PFSK-1 (cell line): ENCODE data around the gene TNS3.
A peak's percentile ranks its signal among the peaks of the same experiment; 100 is the strongest.

Experiments
- FOXP2 ChIP-seq: optimal IDR thresholded peaks from 2 replicates; pipeline ENCODE3; 2011; ENCODE audit warnings: borderline replicate concordance, control low read depth, inconsistent platforms; ENCODE audit not compliant: insufficient read depth; ENCODE audit errors: extremely low read length, extremely low read depth
- POLR2AphosphoS5 ChIP-seq: IDR thresholded peaks from 2 replicates; pipeline ENCODE4 v1.6.1; 2012; ENCODE audit warnings: low read depth, mild to moderate bottlenecking, control low read depth, low read length, moderate library complexity
- REST ChIP-seq, 2 experiments: IDR thresholded peaks; 2 replicates each; pipeline versions ENCODE4 v1.6.1 to v1.8.0; 2011 to 2012; ENCODE audit warnings: low read depth in 2 of 2, low read length in 2 of 2, control low read depth in 1 of 2, inconsistent platforms in 1 of 2, mild to moderate bottlenecking in 1 of 2, moderate library complexity in 1 of 2; ENCODE audit not compliant: insufficient read depth in 1 of 2
- SIN3A ChIP-seq: IDR thresholded peaks from 2 replicates; pipeline ENCODE4 v1.6.1; 2012; ENCODE audit warnings: mild to moderate bottlenecking, low read length, moderate library complexity, borderline replicate concordance; ENCODE audit not compliant: insufficient read depth
- TAF1 ChIP-seq: IDR thresholded peaks from 2 replicates; pipeline ENCODE4 v1.6.1; 2012; ENCODE audit warnings: low read length, control low read depth, borderline replicate concordance; ENCODE audit not compliant: insufficient read depth

- TF ChIP-seq TAF1: no peak
- TF ChIP-seq REST (IDR thresholded peaks at IDR 0.05; ENCODE audit: insufficient read depth in 1 of 2, low read depth in 2 of 2, low read length in 2 of 2): no peak
- no peak for TF ChIP-seq POLR2AphosphoS5
- TF ChIP-seq SIN3A: no peak
- TF ChIP-seq FOXP2: peak; percentile 21
These were observed 128.5 kb downstream of the TNS3 start for GRCh38 chr7:47453093-47454061.
